Measurements from ENCODE around the gene KLK5.

Gene KLK5

GRCh38 chr19:50957587-50957986 is 4.7 kb upstream of the KLK5 start:
- DNase-seq = no peak
- no peaks in the 10 kb centered on the region for H3K36me3 ChIP-seq (ENCODE audit: control insufficient read depth, insufficient read depth, low read length)
- H3K9me3 ChIP-seq (ENCODE audit: control insufficient read depth, low read length) = no peaks in the 10 kb centered on the region
- H3K4me1 ChIP-seq (ENCODE audit: control insufficient read depth, insufficient read depth, low read length, poor library complexity, severe bottlenecking) = no peaks in the 10 kb centered on the region
- H3K4me3 ChIP-seq (ENCODE audit: insufficient read depth, low read depth, low read length, poor library complexity, severe bottlenecking) = no peak overlapping the region
- H3K27me3 ChIP-seq (replicated peaks; ENCODE audit: control insufficient read depth, insufficient read depth, low read length, poor library complexity, severe bottlenecking) = no peaks in the 10 kb centered on the region
- no peak overlapping the region for H3K27ac ChIP-seq (ENCODE audit: insufficient read depth, low read length, poor library complexity, severe bottlenecking)

GRCh38 chr19:50949861-50950260 is 3.0 kb downstream of the KLK5 start:
- H3K36me3 ChIP-seq (ENCODE audit: control insufficient read depth, insufficient read depth, low read length) = no peaks in the 10 kb centered on the region
- H3K4me3 ChIP-seq (ENCODE audit: insufficient read depth, low read depth, low read length, poor library complexity, severe bottlenecking) = no peak overlapping the region
- DNase-seq = no peak
- H3K4me1 ChIP-seq (ENCODE audit: control insufficient read depth, insufficient read depth, low read length, poor library complexity, severe bottlenecking) = no peaks in the 10 kb centered on the region
- no peak overlapping the region for H3K27ac ChIP-seq (ENCODE audit: insufficient read depth, low read length, poor library complexity, severe bottlenecking)
- no peaks in the 10 kb centered on the region for H3K9me3 ChIP-seq (ENCODE audit: control insufficient read depth, low read length)
- no peaks in the 10 kb centered on the region for H3K27me3 ChIP-seq (replicated peaks; ENCODE audit: control insufficient read depth, insufficient read depth, low read length, poor library complexity, severe bottlenecking)

- H3K27ac ChIP-seq (ENCODE audit: insufficient read depth, low read length, poor library complexity, severe bottlenecking) = no peak overlapping the region
- no peak for DNase-seq
- H3K27me3 ChIP-seq (replicated peaks; ENCODE audit: control insufficient read depth, insufficient read depth, low read length, poor library complexity, severe bottlenecking) = no peaks in the 10 kb centered on the region
- H3K4me1 ChIP-seq (ENCODE audit: control insufficient read depth, insufficient read depth, low read length, poor library complexity, severe bottlenecking) = no peaks in the 10 kb centered on the region
- no peaks in the 10 kb centered on the region for H3K9me3 ChIP-seq (ENCODE audit: control insufficient read depth, low read length)
- H3K36me3 ChIP-seq (ENCODE audit: control insufficient read depth, insufficient read depth, low read length) = no peaks in the 10 kb centered on the region
- no peak overlapping the region for H3K4me3 ChIP-seq (ENCODE audit: insufficient read depth, low read depth, low read length, poor library complexity, severe bottlenecking)
Measured at GRCh38 chr19:50947123-50947522, 5.7 kb downstream of the KLK5 start.

- H3K27me3 ChIP-seq (replicated peaks; ENCODE audit: control insufficient read depth, insufficient read depth, low read length, poor library complexity, severe bottlenecking) = no peaks in the 10 kb centered on the region
- H3K4me3 ChIP-seq (ENCODE audit: insufficient read depth, low read depth, low read length, poor library complexity, severe bottlenecking) = no peak overlapping the region
- no peaks in the 10 kb centered on the region for H3K36me3 ChIP-seq (ENCODE audit: control insufficient read depth, insufficient read depth, low read length)
- DNase-seq = no peak
- H3K27ac ChIP-seq (ENCODE audit: insufficient read depth, low read length, poor library complexity, severe bottlenecking) = no peak overlapping the region
- H3K9me3 ChIP-seq (ENCODE audit: control insufficient read depth, low read length) = no peaks in the 10 kb centered on the region
- H3K4me1 ChIP-seq (ENCODE audit: control insufficient read depth, insufficient read depth, low read length, poor library complexity, severe bottlenecking) = no peaks in the 10 kb centered on the region
Measured at GRCh38 chr19:50944795-50945194, 8.0 kb downstream of the KLK5 start.

GRCh38 chr19:50943074-50943828 is 9.6 kb downstream of the KLK5 start:
- no peaks in the 10 kb centered on the region for H3K27me3 ChIP-seq (replicated peaks; ENCODE audit: control insufficient read depth, insufficient read depth, low read length, poor library complexity, severe bottlenecking)
- H3K27ac ChIP-seq (ENCODE audit: insufficient read depth, low read length, poor library complexity, severe bottlenecking) = no peak overlapping the region
- H3K9me3 ChIP-seq (ENCODE audit: control insufficient read depth, low read length) = no peaks in the 10 kb centered on the region
- H3K4me3 ChIP-seq (ENCODE audit: insufficient read depth, low read depth, low read length, poor library complexity, severe bottlenecking) = no peak overlapping the region
- DNase-seq = no peak
- H3K4me1 ChIP-seq (ENCODE audit: control insufficient read depth, insufficient read depth, low read length, poor library complexity, severe bottlenecking) = no peaks in the 10 kb centered on the region
- H3K36me3 ChIP-seq (ENCODE audit: control insufficient read depth, insufficient read depth, low read length) = no peaks in the 10 kb centered on the region

- Histone ChIP-seq H3K27me3 (replicated peaks; ENCODE audit: control insufficient read depth, insufficient read depth, low read length, poor library complexity, severe bottlenecking) (no peaks in the 10 kb centered on the region), H3K4me3 (ENCODE audit: insufficient read depth, low read depth, low read length, poor library complexity, severe bottlenecking) (no peak overlapping the region), H3K4me1 (ENCODE audit: control insufficient read depth, insufficient read depth, low read length, poor library complexity, severe bottlenecking) (no peaks in the 10 kb centered on the region), H3K9me3 (ENCODE audit: control insufficient read depth, low read length) (no peaks in the 10 kb centered on the region), H3K36me3 (ENCODE audit: control insufficient read depth, insufficient read depth, low read length) (no peaks in the 10 kb centered on the region), H3K27ac (ENCODE audit: insufficient read depth, low read length, poor library complexity, severe bottlenecking) (no peak overlapping the region)
- DNase-seq = no peak
Measured at GRCh38 chr19:50939596-50939995, 13.2 kb downstream of the KLK5 start.

GRCh38 chr19:50933640-50934039 is 19.2 kb downstream of the KLK5 start:
- Histone ChIP-seq H3K36me3 (ENCODE audit: control insufficient read depth, insufficient read depth, low read length) (no peaks in the 10 kb centered on the region), H3K27ac (ENCODE audit: insufficient read depth, low read length, poor library complexity, severe bottlenecking) (no peak overlapping the region), H3K27me3 (replicated peaks; ENCODE audit: control insufficient read depth, insufficient read depth, low read length, poor library complexity, severe bottlenecking) (no peaks in the 10 kb centered on the region), H3K4me3 (ENCODE audit: insufficient read depth, low read depth, low read length, poor library complexity, severe bottlenecking) (no peak overlapping the region), H3K9me3 (ENCODE audit: control insufficient read depth, low read length) (no peaks in the 10 kb centered on the region), H3K4me1 (ENCODE audit: control insufficient read depth, insufficient read depth, low read length, poor library complexity, severe bottlenecking) (no peaks in the 10 kb centered on the region)
- DNase-seq = no peak

- Histone ChIP-seq H3K9me3 (ENCODE audit: control insufficient read depth, low read length) (no peaks in the 10 kb centered on the region), H3K36me3 (ENCODE audit: control insufficient read depth, insufficient read depth, low read length) (no peaks in the 10 kb centered on the region), H3K4me3 (ENCODE audit: insufficient read depth, low read depth, low read length, poor library complexity, severe bottlenecking) (no peak overlapping the region), H3K27me3 (replicated peaks; ENCODE audit: control insufficient read depth, insufficient read depth, low read length, poor library complexity, severe bottlenecking) (no peaks in the 10 kb centered on the region), H3K4me1 (ENCODE audit: control insufficient read depth, insufficient read depth, low read length, poor library complexity, severe bottlenecking) (no peaks in the 10 kb centered on the region), H3K27ac (ENCODE audit: insufficient read depth, low read length, poor library complexity, severe bottlenecking) (no peak overlapping the region)
- DNase-seq = no peak
Measured at GRCh38 chr19:50932690-50933083, 20.2 kb downstream of the KLK5 start.

- no peaks in the 10 kb centered on the region for H3K4me1 ChIP-seq (ENCODE audit: control insufficient read depth, insufficient read depth, low read length, poor library complexity, severe bottlenecking)
- no peak overlapping the region for H3K27ac ChIP-seq (ENCODE audit: insufficient read depth, low read length, poor library complexity, severe bottlenecking)
- no peaks in the 10 kb centered on the region for H3K27me3 ChIP-seq (replicated peaks; ENCODE audit: control insufficient read depth, insufficient read depth, low read length, poor library complexity, severe bottlenecking)
- no peak overlapping the region for H3K4me3 ChIP-seq (ENCODE audit: insufficient read depth, low read depth, low read length, poor library complexity, severe bottlenecking)
- DNase-seq = no peak
- H3K36me3 ChIP-seq (ENCODE audit: control insufficient read depth, insufficient read depth, low read length) = no peaks in the 10 kb centered on the region
- H3K9me3 ChIP-seq (ENCODE audit: control insufficient read depth, low read length) = no peaks in the 10 kb centered on the region
Measured at GRCh38 chr19:50932018-50932689, 20.7 kb downstream of the KLK5 start.

- H3K9me3 ChIP-seq (ENCODE audit: control insufficient read depth, low read length) = no peaks in the 10 kb centered on the region
- H3K27me3 ChIP-seq (replicated peaks; ENCODE audit: control insufficient read depth, insufficient read depth, low read length, poor library complexity, severe bottlenecking) = no peaks in the 10 kb centered on the region
- DNase-seq = no peak
- H3K27ac ChIP-seq (ENCODE audit: insufficient read depth, low read length, poor library complexity, severe bottlenecking) = no peak overlapping the region
- no peaks in the 10 kb centered on the region for H3K36me3 ChIP-seq (ENCODE audit: control insufficient read depth, insufficient read depth, low read length)
- no peaks in the 10 kb centered on the region for H3K4me1 ChIP-seq (ENCODE audit: control insufficient read depth, insufficient read depth, low read length, poor library complexity, severe bottlenecking)
- no peak overlapping the region for H3K4me3 ChIP-seq (ENCODE audit: insufficient read depth, low read depth, low read length, poor library complexity, severe bottlenecking)
Measured at GRCh38 chr19:50931023-50931422, 21.8 kb downstream of the KLK5 start.
